HFFc6 (cell line): ENCODE measurements around the gene TBATA. TPM values are rescaled to one million over a fixed set of nuclear protein-coding genes. Genes with fewer than 3 reads are reported as not detected.

Source experiments
- DNase-seq: peaks from one replicate; pipeline ENCODE4 v3.0.0-alpha.2; 2018
- H3K27ac Mint-ChIP-seq: 2 replicates; pipeline ENCODE4 v1.8.0; 2020; ENCODE audit warnings: mild to moderate bottlenecking, mixed read lengths
- H3K27me3 Mint-ChIP-seq: 2 replicates; pipeline ENCODE4 v1.8.0; 2021; ENCODE audit warnings: mild to moderate bottlenecking, moderate library complexity, mixed read lengths; ENCODE audit not compliant: insufficient read depth
- H3K36me3 Mint-ChIP-seq: 2 replicates; pipeline ENCODE4 v1.8.0; 2021; ENCODE audit warnings: low read depth, mixed read lengths
- H3K4me1 Mint-ChIP-seq: 2 replicates; pipeline ENCODE4 v1.8.0; 2020; ENCODE audit warnings: low read depth, mixed read lengths
- H3K4me3 Mint-ChIP-seq: 2 replicates; pipeline ENCODE4 v1.8.0; 2020; ENCODE audit warnings: mild to moderate bottlenecking, moderate library complexity, mixed read lengths
- H3K9me3 Mint-ChIP-seq: 2 replicates; pipeline ENCODE4 v1.8.0; 2020; ENCODE audit warnings: mild to moderate bottlenecking, mixed read lengths
- total RNA-seq, 6 experiments: library from RNA; stranded (reverse); fragmentation: NEBNext Ultra II Directional; extraction: Animal tissue kit (Norgen Biotek cat#: 25700); gene quantifications; 2 replicates in 1 of 6; 3 replicates in 5 of 6; pipeline ENCODE4 v1.2.3, GENCODE V29; 2021
- TF ChIP-seq, protein P1 (sequence below): fragments of 200-600 bp; sonication (generic); IDR thresholded peaks from 2 replicates; pipeline ENCODE4 v1.5.0; 2021; ENCODE audit warnings: antibody characterized with exemption, mild to moderate bottlenecking

Gene TBATA
- total RNA-seq, 6 experiments from 2014 or later = not detected

DNA sequence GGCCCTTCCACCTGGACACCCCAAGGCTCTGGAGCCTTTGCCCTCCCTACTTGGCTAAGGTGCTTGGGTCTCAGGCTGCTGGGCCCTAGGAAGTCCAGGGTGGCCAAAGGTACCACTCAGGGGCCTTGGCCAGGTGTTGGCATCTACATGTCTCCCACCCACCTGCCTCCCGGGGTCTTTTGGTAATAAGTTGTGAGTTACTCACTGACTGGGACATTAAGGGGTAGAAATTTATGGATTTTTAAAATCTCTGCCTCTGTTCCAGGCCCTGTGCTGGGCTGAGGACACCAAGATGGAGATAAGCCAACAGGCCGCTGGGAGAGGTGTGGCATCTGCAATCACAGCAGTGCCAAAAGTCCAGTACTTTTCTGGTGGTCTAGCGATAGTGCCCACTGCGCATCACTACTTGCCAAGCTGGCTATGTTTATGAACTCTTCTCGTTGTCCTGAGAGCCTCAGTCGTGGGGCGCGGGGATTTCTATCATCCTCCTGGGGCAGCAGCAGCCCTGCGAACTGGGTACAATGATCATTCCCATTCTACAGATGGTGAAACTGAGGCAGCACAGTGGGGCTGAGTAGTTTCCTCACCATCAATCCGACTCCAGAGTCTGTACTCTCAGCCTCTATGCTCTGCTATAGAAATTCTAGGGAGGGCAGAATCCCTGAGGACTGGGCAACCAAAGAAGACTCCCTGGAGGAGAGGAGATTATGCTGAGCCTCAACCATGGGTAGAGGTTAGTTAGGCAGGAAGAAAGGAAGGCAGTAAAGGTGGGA is 36.2 kb downstream of the TBATA start:
- TF ChIP-seq, protein P1, sequence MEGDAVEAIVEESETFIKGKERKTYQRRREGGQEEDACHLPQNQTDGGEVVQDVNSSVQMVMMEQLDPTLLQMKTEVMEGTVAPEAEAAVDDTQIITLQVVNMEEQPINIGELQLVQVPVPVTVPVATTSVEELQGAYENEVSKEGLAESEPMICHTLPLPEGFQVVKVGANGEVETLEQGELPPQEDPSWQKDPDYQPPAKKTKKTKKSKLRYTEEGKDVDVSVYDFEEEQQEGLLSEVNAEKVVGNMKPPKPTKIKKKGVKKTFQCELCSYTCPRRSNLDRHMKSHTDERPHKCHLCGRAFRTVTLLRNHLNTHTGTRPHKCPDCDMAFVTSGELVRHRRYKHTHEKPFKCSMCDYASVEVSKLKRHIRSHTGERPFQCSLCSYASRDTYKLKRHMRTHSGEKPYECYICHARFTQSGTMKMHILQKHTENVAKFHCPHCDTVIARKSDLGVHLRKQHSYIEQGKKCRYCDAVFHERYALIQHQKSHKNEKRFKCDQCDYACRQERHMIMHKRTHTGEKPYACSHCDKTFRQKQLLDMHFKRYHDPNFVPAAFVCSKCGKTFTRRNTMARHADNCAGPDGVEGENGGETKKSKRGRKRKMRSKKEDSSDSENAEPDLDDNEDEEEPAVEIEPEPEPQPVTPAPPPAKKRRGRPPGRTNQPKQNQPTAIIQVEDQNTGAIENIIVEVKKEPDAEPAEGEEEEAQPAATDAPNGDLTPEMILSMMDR = no peak
- no peak for DNase-seq
- Mint-ChIP-seq H3K36me3 (no peaks in the 10 kb centered on the region), H3K27me3 (peaks cover 23% of the 10 kb centered on the region), H3K27ac (no peak overlapping the region), H3K4me1 (no peaks in the 10 kb centered on the region; the same call in 1 of the 2 replicates), H3K4me3 (no peak overlapping the region), H3K9me3 (no peaks in the 10 kb centered on the region)

DNA sequence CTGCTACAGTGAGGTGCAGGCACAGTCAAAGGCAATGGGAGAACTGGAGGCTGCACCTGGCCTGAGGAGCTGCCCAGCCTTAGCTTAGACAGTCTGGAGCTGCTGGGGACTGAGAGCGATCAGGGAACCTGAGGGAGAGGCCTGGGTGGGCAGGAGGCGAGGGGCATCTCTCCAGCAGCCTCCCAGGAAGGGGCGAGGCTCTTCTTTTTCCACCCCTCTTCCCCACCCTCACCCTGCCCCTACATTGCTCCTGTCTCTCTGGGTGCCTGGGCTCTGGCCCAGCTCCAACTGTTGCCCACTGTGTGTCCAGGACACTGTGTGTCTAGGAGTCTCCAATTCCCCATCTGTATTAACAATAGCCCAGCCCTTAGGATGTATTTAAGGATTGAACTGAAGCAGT is 36.9 kb downstream of the TBATA start:
- Mint-ChIP-seq H3K9me3 (no peaks in the 10 kb centered on the region), H3K27ac (no peak overlapping the region), H3K36me3 (no peaks in the 10 kb centered on the region), H3K27me3 (peaks cover 23% of the 10 kb centered on the region), H3K4me1 (no peaks in the 10 kb centered on the region), H3K4me3 (no peak overlapping the region)
- TF ChIP-seq, protein P1 = no peak
- no peak for DNase-seq

DNA sequence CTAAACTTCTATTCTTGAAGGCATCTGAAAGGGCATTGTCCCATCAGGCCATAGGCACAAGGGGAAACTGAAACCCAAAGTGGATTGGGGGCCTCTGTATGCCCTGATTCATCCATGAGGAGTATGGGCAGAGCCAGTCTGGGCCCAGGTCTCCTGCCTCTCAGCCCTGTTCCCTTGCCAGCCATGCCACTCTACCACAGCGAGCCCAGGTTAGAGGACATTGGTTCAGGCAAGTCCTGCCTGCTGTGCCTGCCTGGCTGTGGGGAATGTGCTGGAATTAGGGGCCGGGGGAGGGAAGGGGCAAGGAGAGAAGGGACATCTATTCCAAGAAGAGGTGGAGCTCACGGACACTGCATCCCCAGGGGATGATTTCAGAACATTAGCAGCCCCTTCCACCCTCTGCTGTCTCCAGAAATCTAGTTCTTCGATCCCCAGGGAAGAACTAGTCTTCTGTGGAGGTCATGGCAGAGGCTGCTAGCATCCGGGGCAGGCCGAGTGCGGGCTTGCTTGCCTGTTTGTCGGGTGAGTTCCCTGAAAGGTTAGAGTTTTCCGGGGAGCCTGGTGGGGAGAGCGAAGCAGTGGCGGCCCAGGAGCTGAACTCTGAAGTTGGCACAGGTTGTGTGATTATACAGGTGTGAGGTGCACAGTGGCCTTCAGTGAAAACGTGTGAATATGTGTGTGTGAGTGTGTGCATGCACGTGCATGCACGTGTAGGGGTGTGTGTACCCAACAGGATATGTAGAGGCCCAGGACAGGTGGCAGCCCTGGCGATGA is 37.8 kb downstream of the TBATA start:
- Mint-ChIP-seq H3K27ac (no peak overlapping the region), H3K4me3 (no peak overlapping the region), H3K9me3 (no peaks in the 10 kb centered on the region), H3K36me3 (no peaks in the 10 kb centered on the region), H3K4me1 (no peaks in the 10 kb centered on the region; the same call in 1 of the 2 replicates), H3K27me3 (peaks cover 23% of the 10 kb centered on the region)
- no peak for DNase-seq
- TF ChIP-seq, protein P1 = no peak

DNA sequence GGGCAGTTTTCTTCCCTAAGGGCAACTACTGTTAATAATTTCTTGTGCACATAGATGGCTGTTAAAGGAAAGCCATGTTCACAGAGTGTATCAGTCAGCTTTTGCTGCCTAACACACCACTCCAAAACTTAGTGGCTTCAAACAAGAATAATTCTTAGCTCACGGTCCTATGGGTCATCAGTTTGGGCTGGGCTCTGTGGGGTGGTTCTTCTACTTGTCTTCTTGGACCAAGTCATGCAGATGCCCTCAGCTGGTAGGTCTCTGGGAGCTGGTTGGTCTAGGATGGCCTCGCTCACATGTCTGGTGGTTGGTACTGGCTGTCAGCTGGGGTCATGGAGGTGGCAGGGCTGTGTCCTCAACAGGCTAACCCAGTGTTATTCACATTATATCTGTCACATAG is 39.6 kb downstream of the TBATA start:
- no peak for DNase-seq
- H3K27ac Mint-ChIP-seq = no peak overlapping the region

GRCh38 chr10:70744617-70745143 is 40.5 kb downstream of the TBATA start:
- Mint-ChIP-seq H3K4me1 (no peaks in the 10 kb centered on the region; the same call in 1 of the 2 replicates), H3K4me3 (no peak overlapping the region), H3K27ac (no peak overlapping the region), H3K27me3 (peaks cover 23% of the 10 kb centered on the region), H3K9me3 (no peaks in the 10 kb centered on the region), H3K36me3 (no peaks in the 10 kb centered on the region)
- DNase-seq = no peak
- TF ChIP-seq, protein P1 = no peak

More for the DNA sequence above, 39.6 kb downstream of the TBATA start:
- no peaks in the 10 kb centered on the region for H3K9me3 Mint-ChIP-seq
- H3K4me1 Mint-ChIP-seq = no peaks in the 10 kb centered on the region; the same call in 1 of the 2 replicates
- H3K4me3 Mint-ChIP-seq = no peak overlapping the region
- peaks cover 21% of the 10 kb centered on the region for H3K27me3 Mint-ChIP-seq
- TF ChIP-seq, protein P1 = no peak
- no peaks in the 10 kb centered on the region for H3K36me3 Mint-ChIP-seq
